Stimulated activated CD4-positive, alpha-beta T cell treated with anti-CD3 and anti-CD28 coated beads, TNF-alpha, amount 100 ng/mL, for 4 hours (primary cell): ENCODE measurements around the gene KRTCAP2.
"Not testable (repeated sequence)": the region's sequence is repeated elsewhere in the genome, so short reads cannot be mapped to it uniquely, and the experiment has no call there.

Source experiments
- DNase-seq, 3 experiments: peaks; one replicate each; pipeline ENCODE4 v3.0.0-alpha.2; 2020; ENCODE audit warnings: low read depth in 3 of 3

The KRTCAP2 gene

GRCh38 chr1:155199792-155200191 lies 26.7 kb upstream of the KRTCAP2 start:
- no peak for DNase-seq

GRCh38 chr1:155198547-155198906 lies 25.4 kb upstream of the KRTCAP2 start:
- no peak for DNase-seq

GRCh38 chr1:155197901-155198546 lies 24.9 kb upstream of the KRTCAP2 start:
- DNase-seq, result no peak

- no peak for DNase-seq
Measured at GRCh38 chr1:155196893-155197638, 24.0 kb upstream of the KRTCAP2 start.

GRCh38 chr1:155196103-155196892 lies 23.2 kb upstream of the KRTCAP2 start:
- DNase-seq, result no peak

- DNase-seq, result no peak
Measured at GRCh38 chr1:155195201-155196102, 22.3 kb upstream of the KRTCAP2 start.

GRCh38 chr1:155193991-155194240 lies 20.8 kb upstream of the KRTCAP2 start:
- DNase-seq, result not testable (repeated sequence)

- peak in 1 of 3 experiments; percentile 64 for DNase-seq
Measured at GRCh38 chr1:155193275-155193990, 20.3 kb upstream of the KRTCAP2 start.

GRCh38 chr1:155192346-155193274 lies 19.5 kb upstream of the KRTCAP2 start:
- DNase-seq, result no peak

GRCh38 chr1:155191904-155192303 lies 18.8 kb upstream of the KRTCAP2 start:
- no peak for DNase-seq

GRCh38 chr1:155189926-155190325 lies 16.8 kb upstream of the KRTCAP2 start:
- DNase-seq, result not testable (repeated sequence)

GRCh38 chr1:155188268-155188667 lies 15.2 kb upstream of the KRTCAP2 start:
- DNase-seq, result no peak

GRCh38 chr1:155187456-155187891 lies 14.4 kb upstream of the KRTCAP2 start:
- no peak for DNase-seq

- DNase-seq, result no peak
Measured at GRCh38 chr1:155186794-155187455, 13.8 kb upstream of the KRTCAP2 start.

- no peak for DNase-seq
Measured at GRCh38 chr1:155186067-155186793, 13.1 kb upstream of the KRTCAP2 start.

- DNase-seq, result no peak
Measured at GRCh38 chr1:155185783-155186066, 12.6 kb upstream of the KRTCAP2 start.

- DNase-seq, result no peak
Measured at GRCh38 chr1:155184835-155185782, 12.0 kb upstream of the KRTCAP2 start.

- no peak for DNase-seq
Measured at GRCh38 chr1:155184351-155184811, 11.3 kb upstream of the KRTCAP2 start.
